Common myeloid progenitor, CD34-positive (primary cell): ENCODE results near the gene ANXA6.
"Not testable (repeated sequence)": the region's sequence is repeated elsewhere in the genome, so short reads cannot be mapped to it uniquely, and the experiment has no call there.

Experiments used
- CTCF ChIA-PET: fragments of 350-600 bp; sonication (Branson Sonifier 250); formaldehyde crosslinking; loops from one replicate; lab custom pipeline; 2021; ENCODE audit warnings: antibody characterized with exemption; lab: Charles Lee
- POLR2A ChIA-PET: fragments of 350-600 bp; sonication (Branson Sonifier 250); formaldehyde crosslinking; loops from one replicate; lab custom pipeline; 2021; ENCODE audit warnings: antibody characterized with exemption; lab: Charles Lee
- DNase-seq, 3 donors: peaks; one replicate each; pipeline versions ENCODE4 v3.0.0 to v3.0.0-alpha.2; 2013
- H3K27ac ChIP-seq, 2 experiments: 1 replicate in 1 of 2; 2 replicates in 1 of 2; pipeline ENCODE4 v1.7.0; 2013; ENCODE audit warnings: inconsistent platforms in 2 of 2, low read length in 2 of 2, mild to moderate bottlenecking in 2 of 2, low read depth in 1 of 2, moderate library complexity in 1 of 2; ENCODE audit not compliant: severe bottlenecking in 2 of 2, insufficient read depth in 1 of 2, poor library complexity in 1 of 2
- H3K27me3 ChIP-seq, 5 experiments: replicated peaks in 2 of 5; 1 replicate in 3 of 5; 2 replicates in 2 of 5; pipeline versions ENCODE4 v1.6.1 to v1.7.0; 2013; ENCODE audit warnings: low read length in 4 of 5, mild to moderate bottlenecking in 2 of 5, moderate library complexity in 2 of 5, inconsistent platforms in 1 of 5; ENCODE audit not compliant: insufficient read depth in 5 of 5, control insufficient read depth in 4 of 5
- H3K36me3 ChIP-seq, 4 experiments: 1 replicate in 2 of 4; 2 replicates in 2 of 4; pipeline versions ENCODE4 v1.6.1 to v1.7.0; 2013; ENCODE audit warnings: low read length in 3 of 4, control low read depth in 1 of 4, mild to moderate bottlenecking in 1 of 4; ENCODE audit not compliant: control insufficient read depth in 4 of 4, insufficient read depth in 4 of 4
- H3K4me1 ChIP-seq, 4 experiments: 1 replicate in 3 of 4; 2 replicates in 1 of 4; pipeline versions ENCODE4 v1.6.1 to v1.7.1; 2013; ENCODE audit warnings: low read length in 3 of 4, mild to moderate bottlenecking in 3 of 4, control low read depth in 1 of 4, inconsistent platforms in 1 of 4, moderate library complexity in 1 of 4; ENCODE audit not compliant: control insufficient read depth in 4 of 4, insufficient read depth in 4 of 4; ENCODE audit errors: control extremely low read depth in 1 of 4
- H3K4me3 ChIP-seq, 7 experiments: 1 replicate in 4 of 7; 2 replicates in 3 of 7; pipeline versions ENCODE4 v1.5.1 to v1.7.0; 2013; ENCODE audit warnings: mild to moderate bottlenecking in 7 of 7, low read length in 6 of 7, moderate library complexity in 6 of 7, inconsistent platforms in 2 of 7, low read depth in 2 of 7, control low read depth in 1 of 7; ENCODE audit not compliant: insufficient read depth in 4 of 7, control insufficient read depth in 1 of 7; ENCODE audit errors: extremely low read depth in 1 of 7
- H3K9me3 ChIP-seq, 5 experiments: 1 replicate in 4 of 5; 2 replicates in 1 of 5; pipeline versions ENCODE4 v1.6.1 to v1.7.1; 2013; ENCODE audit warnings: low read length in 4 of 5, mild to moderate bottlenecking in 2 of 5, inconsistent platforms in 1 of 5, low read depth in 1 of 5, moderate library complexity in 1 of 5; ENCODE audit not compliant: control insufficient read depth in 4 of 5, insufficient read depth in 2 of 5; ENCODE audit errors: control extremely low read depth in 1 of 5
- WGBS: methylation state at CpG from one replicate; pipeline ENCODE4 v1.1.5; 2013; ENCODE audit not compliant: insufficient coverage; 5-methylcytosine and 5-hydroxymethylcytosine counted together

The ANXA6 gene

GRCh38 chr5:151181818-151182523 lies 24.4 kb upstream of the ANXA6 start:
- no peaks in the 10 kb centered on the region for H3K27me3 ChIP-seq
- H3K36me3 ChIP-seq: peaks cover 6 to 67% (median 49%) of the 10 kb centered on the region in 4 experiments
- H3K4me3 ChIP-seq: no peak overlapping the region
- CTCF ChIA-PET: interaction anchor here (0.8 to 2.7 kb wide), 5 partner anchors 9 to 52 kb away, joined by 3 to 13 read pairs (median 3); no protein-coding TSS in a partner anchor
- H3K9me3 ChIP-seq: no peaks in the 10 kb centered on the region
- H3K4me1 ChIP-seq: no peaks in the 10 kb centered on the region
- no peak overlapping the region for H3K27ac ChIP-seq
- POLR2A ChIA-PET: interaction anchor here (0.5 to 0.7 kb wide), 2 partner anchors 10 to 590 kb away, joined by 3 to 4 read pairs; partner anchors contain the start of gene G3BP1
- DNase-seq: no peak
- 97% methylated on average over 3 of the region's 4 CpGs for WGBS

- Histone ChIP-seq H3K4me3 (no peak overlapping the region), H3K36me3 (peaks cover 3 to 53% (median 37%) of the 10 kb centered on the region in 4 experiments), H3K9me3 (no peaks in the 10 kb centered on the region), H3K4me1 (no peaks in the 10 kb centered on the region), H3K27ac (no peak overlapping the region), H3K27me3 (no peaks in the 10 kb centered on the region)
- ChIA-PET CTCF (no interaction called here), POLR2A (no interaction called here)
- no peak for DNase-seq
- WGBS: 93% methylated on average over 5 of the region's 6 CpGs
Observed at GRCh38 chr5:151180291-151180690, 22.7 kb upstream of the ANXA6 start.

GRCh38 chr5:151179489-151179840 lies 21.9 kb upstream of the ANXA6 start:
- no peaks in the 10 kb centered on the region for H3K4me1 ChIP-seq
- ChIA-PET POLR2A (interaction anchor here (0.8 kb wide), 1 partner anchor 62 kb away, joined by 5 read pairs; no protein-coding TSS in a partner anchor), CTCF (interaction anchor here (1.3 to 1.6 kb wide), 4 partner anchors 12 to 64 kb away, joined by 3 to 6 read pairs (median 4); no protein-coding TSS in a partner anchor)
- WGBS: 90% methylated on average over 4 of the region's 4 CpGs
- DNase-seq: no peak
- peaks cover 3 to 46% (median 33%) of the 10 kb centered on the region in 4 experiments for H3K36me3 ChIP-seq
- no peaks in the 10 kb centered on the region for H3K9me3 ChIP-seq
- no peaks in the 10 kb centered on the region for H3K27me3 ChIP-seq
- H3K27ac ChIP-seq: no peak overlapping the region
- no peak overlapping the region for H3K4me3 ChIP-seq

GRCh38 chr5:151178777-151179488 lies 21.4 kb upstream of the ANXA6 start:
- CTCF ChIA-PET: interaction anchor here (1.3 to 1.6 kb wide), 4 partner anchors 12 to 63 kb away, joined by 3 to 6 read pairs (median 4); no protein-coding TSS in a partner anchor
- POLR2A ChIA-PET: interaction anchor here (0.8 kb wide), 1 partner anchor 62 kb away, joined by 5 read pairs; no protein-coding TSS in a partner anchor
- 100% methylated on average over 2 of the region's 5 CpGs for WGBS

GRCh38 chr5:151178372-151178771 lies 20.8 kb upstream of the ANXA6 start:
- Histone ChIP-seq H3K36me3 (peaks cover 3 to 35% (median 22%) of the 10 kb centered on the region in 4 experiments), H3K4me1 (no peaks in the 10 kb centered on the region), H3K9me3 (no peaks in the 10 kb centered on the region), H3K27ac (no peak overlapping the region), H3K27me3 (no peaks in the 10 kb centered on the region), H3K4me3 (no peak overlapping the region)
- CTCF ChIA-PET: interaction anchor here (1.1 to 1.6 kb wide), 5 partner anchors 11 to 63 kb away, joined by 3 to 6 read pairs (median 3); no protein-coding TSS in a partner anchor
- no peak for DNase-seq
- POLR2A ChIA-PET: no interaction called here
- WGBS: 100% methylated on average over 1 of the region's 1 CpG

More at GRCh38 chr5:151178777-151179488, 21.4 kb upstream of the ANXA6 start:
- DNase-seq: no peak
- no peaks in the 10 kb centered on the region for H3K27me3 ChIP-seq
- no peak overlapping the region for H3K27ac ChIP-seq
- H3K36me3 ChIP-seq: peaks cover 3 to 41% (median 28%) of the 10 kb centered on the region in 4 experiments
- no peaks in the 10 kb centered on the region for H3K9me3 ChIP-seq
- H3K4me3 ChIP-seq: no peak overlapping the region
- no peaks in the 10 kb centered on the region for H3K4me1 ChIP-seq

GRCh38 chr5:151176268-151176667 lies 18.7 kb upstream of the ANXA6 start:
- CTCF ChIA-PET: interaction anchor here (0.9 to 1.7 kb wide), 6 partner anchors 11 to 59 kb away, joined by 3 to 6 read pairs (median 4); partner anchors contain the start of gene ANXA6
- POLR2A ChIA-PET: not testable (repeated sequence)

More at GRCh38 chr5:151176268-151176667, 18.7 kb upstream of the ANXA6 start:
- H3K27me3 ChIP-seq, H3K27ac ChIP-seq, H3K9me3 ChIP-seq, H3K4me3 ChIP-seq, DNase-seq, H3K4me1 ChIP-seq: not testable (repeated sequence)
- WGBS: 94% methylated on average over 3 of the region's 5 CpGs
- H3K36me3 ChIP-seq: peaks cover 0 to 15% (median 6%) of the 10 kb centered on the region in 4 experiments
